Vagina (tissue), 2 donors: ENCODE measurements around the gene KLHL29. TPM values are rescaled to one million over a fixed set of nuclear protein-coding genes. Genes with fewer than 3 reads are reported as not detected.

Source experiments
- DNase-seq, 2 donors: peaks; one replicate each; pipeline ENCODE4 v3.0.0-alpha.2; 2017; ENCODE audit errors: extremely low spot score in 2 of 2
- H3K27ac ChIP-seq: fragments of 200-600 bp; sonication (generic); one replicate; pipeline ENCODE4 v1.5.1; 2019
- H3K27me3 ChIP-seq: fragments of 200-600 bp; sonication (generic); one replicate; pipeline ENCODE4 v1.5.1; 2019
- H3K36me3 ChIP-seq, 2 donors: fragments of 200-600 bp; sonication (generic); one replicate each; pipeline ENCODE4 v1.5.1; 2017 to 2019
- H3K4me1 ChIP-seq: fragments of 200-600 bp; sonication (generic); one replicate; pipeline ENCODE4 v1.5.1; 2019
- H3K4me3 ChIP-seq, 2 donors: fragments of 200-600 bp; sonication (generic); 1 replicate in 1 of 2; 2 replicates in 1 of 2; pipeline ENCODE4 v1.5.1; 2016 to 2019
- H3K9me3 ChIP-seq: fragments of 200-600 bp; sonication (generic); one replicate; pipeline ENCODE4 v1.5.1; 2019
- POLR2A ChIP-seq, 2 donors: fragments of 450-650 bp; IDR thresholded peaks; one replicate each; pipeline ENCODE4 v1.6.1; 2017; ENCODE audit warnings: antibody characterized with exemption in 2 of 2, mild to moderate bottlenecking in 2 of 2, moderate library complexity in 2 of 2
- POLR2AphosphoS5 ChIP-seq, 2 donors: sonication (generic); formaldehyde crosslinking; IDR thresholded peaks; one replicate each; pipeline ENCODE4 v1.9.0; 2017; ENCODE audit warnings: antibody characterized with exemption in 2 of 2, mild to moderate bottlenecking in 2 of 2, low read depth in 1 of 2; ENCODE audit not compliant: insufficient read depth in 1 of 2
- intact Hi-C: fragments of 100-400 bp; cut with DNase I; formaldehyde crosslinking; loops from one replicate; pipeline ENCODE4 v1.15.1; 2023
- total RNA-seq: library from RNA; depleted of rRNA; stranded (reverse); fragments of >200 nt; gene quantifications from one replicate; pipeline ENCODE4 v1.2.3, GENCODE V29; 2016
- TF ChIP-seq, protein P1 (sequence below), 3 experiments: fragments of 450-650 bp in 2 of 3; fragments of 200-600 bp in 1 of 3; sonication (generic) in 1 of 3; IDR thresholded peaks; one replicate each; pipeline ENCODE4 v1.5.1; 2017 to 2019; ENCODE audit warnings: antibody characterized with exemption in 3 of 3, mild to moderate bottlenecking in 2 of 3, moderate library complexity in 2 of 3

The KLHL29 gene
- total RNA-seq, 1 donor from 2014 or later, result 19.4 TPM

DNA sequence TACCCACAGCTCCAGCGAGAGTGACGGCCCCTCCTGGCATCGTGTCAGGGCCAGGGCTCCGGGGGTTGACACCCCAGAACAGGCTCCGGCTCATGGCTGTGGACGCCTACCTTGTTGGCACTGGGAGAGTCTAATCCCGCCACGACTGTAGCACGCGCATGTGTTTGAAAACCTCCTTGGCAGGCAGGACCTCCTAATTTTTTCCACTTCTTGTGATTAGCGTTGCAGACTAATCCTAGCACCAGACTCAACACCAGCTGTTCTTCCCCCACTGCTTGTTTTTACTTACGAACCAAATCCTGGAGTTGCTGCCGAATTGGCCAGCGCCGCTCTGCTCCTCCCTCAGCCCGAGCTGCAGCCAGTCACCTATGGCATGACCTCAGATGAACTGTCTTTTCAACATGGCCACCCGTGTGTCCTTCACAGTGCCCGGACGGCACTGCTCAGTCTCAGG, 110.7 kb downstream of the KLHL29 start:
- peaks cover 10% of the 10 kb centered on the region for H3K4me1 ChIP-seq
- no peaks in the 10 kb centered on the region for H3K9me3 ChIP-seq
- no peak overlapping the region for H3K4me3 ChIP-seq
- no peaks in the 10 kb centered on the region for H3K36me3 ChIP-seq
- H3K27me3 ChIP-seq, result no peaks in the 10 kb centered on the region
- TF ChIP-seq POLR2AphosphoS5 (IDR thresholded peaks at IDR 0.05; ENCODE audit: insufficient read depth in 1 of 2, low read depth in 1 of 2) (no peak), POLR2A (IDR thresholded peaks at IDR 0.05) (no peak)
- TF ChIP-seq, protein P1, sequence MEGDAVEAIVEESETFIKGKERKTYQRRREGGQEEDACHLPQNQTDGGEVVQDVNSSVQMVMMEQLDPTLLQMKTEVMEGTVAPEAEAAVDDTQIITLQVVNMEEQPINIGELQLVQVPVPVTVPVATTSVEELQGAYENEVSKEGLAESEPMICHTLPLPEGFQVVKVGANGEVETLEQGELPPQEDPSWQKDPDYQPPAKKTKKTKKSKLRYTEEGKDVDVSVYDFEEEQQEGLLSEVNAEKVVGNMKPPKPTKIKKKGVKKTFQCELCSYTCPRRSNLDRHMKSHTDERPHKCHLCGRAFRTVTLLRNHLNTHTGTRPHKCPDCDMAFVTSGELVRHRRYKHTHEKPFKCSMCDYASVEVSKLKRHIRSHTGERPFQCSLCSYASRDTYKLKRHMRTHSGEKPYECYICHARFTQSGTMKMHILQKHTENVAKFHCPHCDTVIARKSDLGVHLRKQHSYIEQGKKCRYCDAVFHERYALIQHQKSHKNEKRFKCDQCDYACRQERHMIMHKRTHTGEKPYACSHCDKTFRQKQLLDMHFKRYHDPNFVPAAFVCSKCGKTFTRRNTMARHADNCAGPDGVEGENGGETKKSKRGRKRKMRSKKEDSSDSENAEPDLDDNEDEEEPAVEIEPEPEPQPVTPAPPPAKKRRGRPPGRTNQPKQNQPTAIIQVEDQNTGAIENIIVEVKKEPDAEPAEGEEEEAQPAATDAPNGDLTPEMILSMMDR (IDR thresholded peaks at IDR 0.05), result no peak
- no peak overlapping the region for H3K27ac ChIP-seq
- intact Hi-C loops, result no loop called here
- DNase-seq, result no peak

DNA sequence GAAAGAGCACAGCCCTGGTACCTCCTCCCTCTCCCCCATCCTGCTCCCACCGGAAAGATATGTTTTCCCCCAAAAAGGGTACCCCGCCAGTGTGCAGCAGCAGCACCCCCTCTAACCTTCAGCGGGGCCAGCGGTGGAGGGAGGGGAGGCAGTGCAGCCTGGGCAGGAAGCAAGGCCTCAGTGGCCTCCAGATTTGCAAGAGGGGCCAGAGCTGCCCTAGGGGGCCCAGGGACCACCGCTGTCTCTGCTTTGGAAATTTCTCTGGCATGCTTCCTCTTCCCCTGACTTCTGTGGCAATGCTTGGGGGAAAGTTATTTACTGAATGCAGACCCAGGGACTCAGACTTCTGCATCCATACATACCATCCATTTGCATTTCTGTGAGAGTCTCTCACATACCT, 111.5 kb downstream of the KLHL29 start:
- TF ChIP-seq, protein P1 (IDR thresholded peaks at IDR 0.05), result no peak
- TF ChIP-seq POLR2AphosphoS5 (IDR thresholded peaks at IDR 0.05; ENCODE audit: insufficient read depth in 1 of 2, low read depth in 1 of 2) (no peak), POLR2A (IDR thresholded peaks at IDR 0.05) (no peak)
- no peak for DNase-seq
- H3K27me3 ChIP-seq, result no peaks in the 10 kb centered on the region
- intact Hi-C loops, result no loop called here
- no peaks in the 10 kb centered on the region for H3K9me3 ChIP-seq
- H3K36me3 ChIP-seq, result no peaks in the 10 kb centered on the region
- peaks cover 10% of the 10 kb centered on the region for H3K4me1 ChIP-seq
- H3K4me3 ChIP-seq, result no peak overlapping the region
- no peak overlapping the region for H3K27ac ChIP-seq

DNA sequence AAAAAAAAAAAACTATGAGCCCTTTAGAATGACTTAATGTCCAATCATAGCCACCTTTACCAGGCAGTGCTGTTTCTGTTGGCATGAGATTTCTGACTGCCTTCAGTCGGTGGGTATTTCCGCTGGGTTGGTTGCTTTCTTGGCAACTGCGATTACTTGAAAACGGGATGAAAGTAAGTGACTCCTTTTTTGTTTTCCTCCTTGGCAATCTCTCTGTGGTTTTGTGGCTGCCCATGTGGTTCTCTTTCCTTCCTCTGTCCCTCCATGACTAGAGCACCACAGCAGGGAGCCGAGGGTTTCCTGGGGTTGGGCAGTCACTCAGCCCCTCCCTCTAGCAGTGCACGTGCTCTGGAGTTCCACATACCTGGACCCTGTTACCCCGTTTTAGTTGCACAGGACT, 112.1 kb downstream of the KLHL29 start:
- H3K4me1 ChIP-seq, result peaks cover 13% of the 10 kb centered on the region
- H3K4me3 ChIP-seq, result no peak overlapping the region
- no peak overlapping the region for H3K27ac ChIP-seq
- TF ChIP-seq, protein P1 (IDR thresholded peaks at IDR 0.05), result no peak
- TF ChIP-seq POLR2A (IDR thresholded peaks at IDR 0.05) (no peak), POLR2AphosphoS5 (IDR thresholded peaks at IDR 0.05; ENCODE audit: insufficient read depth in 1 of 2, low read depth in 1 of 2) (no peak)
- H3K36me3 ChIP-seq, result no peaks in the 10 kb centered on the region
- H3K27me3 ChIP-seq, result no peaks in the 10 kb centered on the region
- DNase-seq, result no peak
- intact Hi-C loops, result no loop called here
- no peaks in the 10 kb centered on the region for H3K9me3 ChIP-seq

DNA sequence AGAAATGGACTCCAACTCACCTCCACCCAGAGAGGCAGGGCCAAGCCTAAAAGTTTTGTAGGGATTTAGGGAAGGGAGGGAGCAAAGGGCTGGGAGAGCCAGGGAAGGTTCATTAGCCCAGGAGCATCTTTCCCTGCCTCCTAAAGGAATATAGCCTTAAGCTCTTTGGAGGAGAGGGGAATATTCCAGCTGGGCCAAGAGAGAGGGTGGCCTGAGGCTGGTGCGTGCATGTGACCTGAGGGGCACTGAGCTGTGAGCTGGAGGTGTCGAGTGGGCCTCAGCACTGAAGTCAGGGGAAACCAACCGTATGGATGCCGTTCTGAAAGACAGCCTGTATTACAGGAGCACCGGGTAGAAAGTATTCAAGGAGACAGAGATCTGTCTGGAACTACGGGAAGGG, 112.6 kb downstream of the KLHL29 start:
- TF ChIP-seq POLR2A (IDR thresholded peaks at IDR 0.05) (no peak), POLR2AphosphoS5 (IDR thresholded peaks at IDR 0.05; ENCODE audit: insufficient read depth in 1 of 2, low read depth in 1 of 2) (no peak)
- TF ChIP-seq, protein P1 (IDR thresholded peaks at IDR 0.05), result no peak
- Histone ChIP-seq H3K36me3 (no peaks in the 10 kb centered on the region), H3K9me3 (no peaks in the 10 kb centered on the region), H3K4me1 (peaks cover 18% of the 10 kb centered on the region), H3K27ac (no peak overlapping the region), H3K27me3 (no peaks in the 10 kb centered on the region), H3K4me3 (no peak overlapping the region)
- intact Hi-C loops, result no loop called here
- no peak for DNase-seq

DNA sequence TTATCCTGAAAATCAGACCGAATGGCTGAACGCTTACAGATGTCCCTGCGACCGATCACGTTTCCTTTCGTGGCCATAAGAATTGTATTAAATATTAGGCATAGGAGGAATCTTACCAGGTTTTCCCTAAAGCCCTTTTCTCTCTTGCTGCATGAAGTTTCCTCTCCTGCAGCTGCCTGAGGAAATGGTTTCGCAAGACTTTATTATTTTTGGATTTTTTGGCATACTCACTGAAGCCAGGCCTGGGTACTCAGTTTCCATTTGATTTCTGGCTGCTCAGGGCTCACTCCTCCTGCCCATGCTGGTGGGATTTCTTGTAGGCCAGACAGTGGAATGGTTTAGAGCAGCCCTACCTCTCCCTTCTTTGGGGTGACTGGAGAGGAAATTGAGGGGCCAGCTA, 114.0 kb downstream of the KLHL29 start:
- Histone ChIP-seq H3K27ac (no peak overlapping the region), H3K9me3 (no peaks in the 10 kb centered on the region), H3K36me3 (no peaks in the 10 kb centered on the region), H3K4me3 (no peak overlapping the region), H3K27me3 (no peaks in the 10 kb centered on the region), H3K4me1 (peaks cover 20% of the 10 kb centered on the region)
- TF ChIP-seq, protein P1 (IDR thresholded peaks at IDR 0.05), result no peak
- no peak for TF ChIP-seq POLR2A (IDR thresholded peaks at IDR 0.05)
- no peak for TF ChIP-seq POLR2AphosphoS5 (IDR thresholded peaks at IDR 0.05; ENCODE audit: insufficient read depth in 1 of 2, low read depth in 1 of 2)
- intact Hi-C loops, result no loop called here
- DNase-seq, result no peak
